Measurements from ENCODE around the gene CLDN20.

- TF ChIP-seq CTCF (IDR thresholded peaks at IDR 0.05) (no peak), POLR2A (IDR thresholded peaks at IDR 0.05) (no peak)
These were observed 7.6 kb upstream of the CLDN20 start for GRCh38 chr6:155256122-155256795.
